HepG2 (cell line): ENCODE results near the gene FGF21. TPM values are rescaled to one million over a fixed set of nuclear protein-coding genes. Genes with fewer than 3 reads are reported as not detected.

Source experiments
- ARID2 ChIP-seq: sonication (generic); formaldehyde crosslinking; IDR thresholded peaks from 2 replicates; pipeline ENCODE4 v1.8.1; 2022; ENCODE audit warnings: mild to moderate bottlenecking, missing genetic modification reagents, borderline replicate concordance
- DR1 ChIP-seq: sonication (generic); formaldehyde crosslinking; IDR thresholded peaks from 2 replicates; pipeline ENCODE4 v1.8.0; 2021; ENCODE audit warnings: mild to moderate bottlenecking, missing genetic modification reagents, inconsistent platforms
- EZH2 ChIP-seq: conservative IDR thresholded peaks from 2 replicates; pipeline ENCODE4 v1.6.1; 2012; ENCODE audit warnings: mild to moderate bottlenecking, low read depth, low read length, moderate library complexity
- FOXA1 ChIP-seq, 2 experiments: fragments of 450-650 bp in 1 of 2; sonication (generic) in 1 of 2; formaldehyde crosslinking in 1 of 2; IDR thresholded peaks; 2 replicates each; pipeline versions ENCODE4 v1.4.0 to v1.6.1; 2016 to 2020; ENCODE audit warnings: missing genetic modification reagents in 1 of 2
- GATAD1 ChIP-seq: IDR thresholded peaks from 2 replicates; pipeline ENCODE4 v1.6.1; 2016; ENCODE audit warnings: missing genetic modification reagents, missing compliant biosample characterization
- HMG20B ChIP-seq: conservative IDR thresholded peaks from 2 replicates; pipeline ENCODE4 v1.6.1; 2016; ENCODE audit warnings: missing genetic modification reagents, missing compliant biosample characterization
- IRX3 ChIP-seq: sonication (generic); formaldehyde crosslinking; IDR thresholded peaks from 2 replicates; pipeline ENCODE4 v1.8.1; 2023; ENCODE audit warnings: mild to moderate bottlenecking, low read depth, missing genetic modification reagents, borderline replicate concordance
- KAT7 ChIP-seq: IDR thresholded peaks from 2 replicates; pipeline ENCODE4 v1.6.1; 2018; ENCODE audit warnings: borderline replicate concordance, missing compliant biosample characterization
- MAFF ChIP-seq: IDR thresholded peaks from 2 replicates; pipeline ENCODE4 v1.6.1; 2011; ENCODE audit warnings: low read depth, low read length, improper control_type of control experiment
- MIER3 ChIP-seq: IDR thresholded peaks from 2 replicates; pipeline ENCODE4 v1.6.1; 2016; ENCODE audit warnings: missing compliant biosample characterization, borderline replicate concordance
- MXI1 ChIP-seq: IDR thresholded peaks from 3 replicates; pipeline ENCODE4 v1.6.1; 2012; ENCODE audit warnings: low read depth, low read length, inconsistent platforms, borderline replicate concordance
- NBN ChIP-seq: fragments of 450-650 bp; conservative IDR thresholded peaks from 2 replicates; pipeline ENCODE4 v1.6.1; 2017
- POGZ ChIP-seq: sonication (generic); formaldehyde crosslinking; IDR thresholded peaks from 2 replicates; pipeline ENCODE4 v1.4.0; 2020; ENCODE audit warnings: mild to moderate bottlenecking, missing genetic modification reagents
- PPARG ChIP-seq: conservative IDR thresholded peaks from 2 replicates; pipeline ENCODE4 v1.6.1; 2016; ENCODE audit warnings: missing biosample characterization, missing genetic modification reagents
- RELA ChIP-seq: sonication (generic); formaldehyde crosslinking; IDR thresholded peaks from 2 replicates; pipeline ENCODE4 v1.4.0; 2020; ENCODE audit warnings: missing genetic modification reagents
- SMAD3 ChIP-seq: sonication (generic); formaldehyde crosslinking; IDR thresholded peaks from 2 replicates; pipeline ENCODE4 v1.4.0; 2020; ENCODE audit warnings: missing genetic modification reagents
- SP1 ChIP-seq, 2 experiments: fragments of 450-650 bp in 1 of 2; sonication (generic) in 1 of 2; formaldehyde crosslinking in 1 of 2; IDR thresholded peaks; 2 replicates each; pipeline versions ENCODE4 v1.4.0 to v1.6.1; 2016 to 2020; ENCODE audit warnings: missing genetic modification reagents in 1 of 2
- ZBTB10 ChIP-seq: sonication (generic); formaldehyde crosslinking; IDR thresholded peaks from 2 replicates; pipeline ENCODE4 v1.4.0; 2020; ENCODE audit warnings: missing genetic modification reagents, borderline replicate concordance
- ZBTB42 ChIP-seq: sonication (generic); formaldehyde crosslinking; IDR thresholded peaks from 2 replicates; pipeline ENCODE4 v1.5.0; 2020; ENCODE audit warnings: mild to moderate bottlenecking, missing genetic modification reagents
- ZNF530 ChIP-seq: sonication (generic); formaldehyde crosslinking; IDR thresholded peaks from 2 replicates; pipeline ENCODE4 v1.5.0; 2020; ENCODE audit warnings: low read depth, mild to moderate bottlenecking, missing genetic modification reagents
- ZNF674 ChIP-seq: sonication (generic); formaldehyde crosslinking; IDR thresholded peaks from 2 replicates; pipeline ENCODE4 v1.5.0; 2020; ENCODE audit warnings: low read depth, mild to moderate bottlenecking, missing genetic modification reagents
- polyA plus RNA-seq, 8 experiments: library from polyadenylated mRNA; depleted of rRNA in 3 of 8; stranded (reverse) in 7 of 8; unstranded in 1 of 8; fragments of >200 nt; fragmentation: Illumina TruSeq in 4 of 8; extraction: Trizol in 4 of 8; gene quantifications; 2 replicates each; pipeline versions ENCODE4 v1.2.1 to v1.2.3, GENCODE V29; 2011 to 2016; ENCODE audit warnings: low read depth in 4 of 8, missing spikeins in 1 of 8, mixed read lengths in 1 of 8; ENCODE audit not compliant: insufficient read depth in 1 of 8
- total RNA-seq, 5 experiments: library from RNA; depleted of rRNA; stranded (reverse); fragments of >200 nt; fragmentation: Illumina TruSeq; extraction: Trizol; gene quantifications; 2 replicates each; pipeline ENCODE4 v1.2.3, GENCODE V29; 2016; ENCODE audit warnings: low read depth in 1 of 5
- TF ChIP-seq, protein P1 (sequence below): sonication (generic); formaldehyde crosslinking; IDR thresholded peaks from 2 replicates; pipeline ENCODE4 v1.5.0; 2020; ENCODE audit warnings: mild to moderate bottlenecking, missing genetic modification reagents, borderline replicate concordance
- TF ChIP-seq, protein P2 (sequence below): sonication (generic); formaldehyde crosslinking; IDR thresholded peaks from 2 replicates; pipeline ENCODE4 v1.4.0; 2020; ENCODE audit warnings: mild to moderate bottlenecking, missing genetic modification reagents

The FGF21 gene
- total and polyA plus RNA-seq, 2 of the 13 experiments (the other 11 are each of a cell fraction or from before 2014, with no cell fraction given) = 0.17 TPM; not detected in 1

DNA sequence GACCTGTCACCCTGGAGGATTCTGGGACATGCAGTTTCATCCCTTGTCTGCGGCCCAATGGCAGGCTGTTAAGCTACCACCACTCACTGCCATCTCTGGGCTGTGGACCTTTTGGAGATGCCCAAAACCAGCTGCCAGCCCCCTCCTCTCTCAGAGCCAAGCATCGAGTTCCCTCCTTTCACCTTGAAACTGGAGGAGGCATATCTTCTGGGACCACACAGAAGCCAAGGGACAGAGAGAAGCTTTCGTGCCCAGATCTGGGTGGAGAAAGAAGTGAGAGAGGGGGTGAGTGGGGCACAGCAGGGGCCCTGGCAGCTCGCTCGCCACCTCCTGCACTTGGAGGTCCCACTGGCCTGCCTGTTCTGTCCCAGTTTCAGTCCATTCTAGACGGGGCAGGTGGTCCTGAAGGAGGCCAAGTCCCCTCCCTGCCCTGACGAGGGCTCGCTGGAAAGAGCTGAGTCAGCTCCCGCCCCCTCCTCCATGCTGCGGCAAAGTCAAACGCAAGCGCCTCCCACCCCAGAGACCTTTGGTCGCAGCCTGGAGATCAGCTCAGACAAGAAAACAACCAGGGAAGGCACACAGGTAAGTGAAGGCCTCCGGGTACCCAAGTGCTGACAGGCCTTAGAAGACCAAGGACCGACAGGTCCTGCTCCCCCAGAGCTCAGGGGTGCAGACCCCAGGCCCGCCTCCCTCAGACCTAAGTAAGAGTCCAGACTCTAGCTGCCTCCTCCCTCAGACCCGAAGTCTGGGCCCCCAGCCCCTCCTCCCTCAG is 51.7 kb downstream of the FGF21 start (continued):
- TF ChIP-seq, protein P1, sequence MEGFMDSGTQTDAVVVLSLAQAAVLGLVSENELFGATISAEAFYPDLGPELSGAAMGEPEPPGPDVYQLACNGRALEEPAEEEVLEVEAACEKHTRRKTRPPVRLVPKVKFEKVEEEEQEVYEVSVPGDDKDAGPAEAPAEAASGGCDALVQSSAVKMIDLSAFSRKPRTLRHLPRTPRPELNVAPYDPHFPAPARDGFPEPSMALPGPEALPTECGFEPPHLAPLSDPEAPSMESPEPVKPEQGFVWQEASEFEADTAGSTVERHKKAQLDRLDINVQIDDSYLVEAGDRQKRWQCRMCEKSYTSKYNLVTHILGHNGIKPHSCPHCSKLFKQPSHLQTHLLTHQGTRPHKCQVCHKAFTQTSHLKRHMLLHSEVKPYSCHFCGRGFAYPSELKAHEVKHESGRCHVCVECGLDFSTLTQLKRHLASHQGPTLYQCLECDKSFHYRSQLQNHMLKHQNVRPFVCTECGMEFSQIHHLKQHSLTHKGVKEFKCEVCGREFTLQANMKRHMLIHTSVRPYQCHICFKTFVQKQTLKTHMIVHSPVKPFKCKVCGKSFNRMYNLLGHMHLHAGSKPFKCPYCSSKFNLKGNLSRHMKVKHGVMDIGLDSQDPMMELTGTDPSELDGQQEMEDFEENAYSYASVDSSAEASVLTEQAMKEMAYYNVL (CRISPR knock-in tag) = no peak
- TF ChIP-seq DR1 (CRISPR knock-in tag) (peak; percentile 74; the same call in 1 of the 2 replicates), MIER3 (peak; percentile 65; the same call in 1 of the 2 replicates), PPARG (no peak; the same call in 1 of the 2 replicates), EZH2 (no peak), MXI1 (peak; percentile 35; the same call in 1 of the 3 replicates), MAFF (peak; percentile 100), ARID2 (no peak), ZBTB10 (CRISPR knock-in tag) (no peak), KAT7 (CRISPR knock-in tag) (no peak), RELA (CRISPR knock-in tag) (0 out of 2 replicates have a peak, but pooled peaks have one; percentile 1), SP1 (IDR thresholded peaks at IDR 0.05) (no peak), SP1 (CRISPR knock-in tag; IDR thresholded peaks at IDR 0.05) (peak; percentile 48; the same call in 1 of the 2 replicates), POGZ (no peak), ZBTB42 (0 out of 2 replicates have a peak, but pooled peaks have one; percentile 63), FOXA1 (IDR thresholded peaks at IDR 0.05) (no peak), FOXA1 (CRISPR knock-in tag; IDR thresholded peaks at IDR 0.05) (0 out of 2 replicates have a peak, but pooled peaks have one; percentile 8), GATAD1 (CRISPR knock-in tag) (peak; percentile 34; the same call in 1 of the 2 replicates), ZNF674 (CRISPR knock-in tag) (no peak), SMAD3 (no peak), NBN (no peak), ZNF530 (CRISPR knock-in tag) (no peak), HMG20B (CRISPR knock-in tag) (no peak), IRX3 (CRISPR knock-in tag) (no peak)
- TF ChIP-seq, protein P2, sequence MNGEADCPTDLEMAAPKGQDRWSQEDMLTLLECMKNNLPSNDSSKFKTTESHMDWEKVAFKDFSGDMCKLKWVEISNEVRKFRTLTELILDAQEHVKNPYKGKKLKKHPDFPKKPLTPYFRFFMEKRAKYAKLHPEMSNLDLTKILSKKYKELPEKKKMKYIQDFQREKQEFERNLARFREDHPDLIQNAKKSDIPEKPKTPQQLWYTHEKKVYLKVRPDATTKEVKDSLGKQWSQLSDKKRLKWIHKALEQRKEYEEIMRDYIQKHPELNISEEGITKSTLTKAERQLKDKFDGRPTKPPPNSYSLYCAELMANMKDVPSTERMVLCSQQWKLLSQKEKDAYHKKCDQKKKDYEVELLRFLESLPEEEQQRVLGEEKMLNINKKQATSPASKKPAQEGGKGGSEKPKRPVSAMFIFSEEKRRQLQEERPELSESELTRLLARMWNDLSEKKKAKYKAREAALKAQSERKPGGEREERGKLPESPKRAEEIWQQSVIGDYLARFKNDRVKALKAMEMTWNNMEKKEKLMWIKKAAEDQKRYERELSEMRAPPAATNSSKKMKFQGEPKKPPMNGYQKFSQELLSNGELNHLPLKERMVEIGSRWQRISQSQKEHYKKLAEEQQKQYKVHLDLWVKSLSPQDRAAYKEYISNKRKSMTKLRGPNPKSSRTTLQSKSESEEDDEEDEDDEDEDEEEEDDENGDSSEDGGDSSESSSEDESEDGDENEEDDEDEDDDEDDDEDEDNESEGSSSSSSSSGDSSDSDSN = no peak; the same call in 1 of the 2 replicates
